WTC11 (cell line): ENCODE data around the gene ANKZF1.

ENCODE experiments used
- CTCF ChIP-seq: fragments of 200-600 bp; IDR thresholded peaks from 2 replicates; pipeline ENCODE4 v1.8.0; 2022; ENCODE audit warnings: antibody characterized with exemption
- E2F4 ChIP-seq: sonication (generic); formaldehyde crosslinking; IDR thresholded peaks from 2 replicates; pipeline ENCODE4 v1.8.1; 2022; ENCODE audit warnings: low read depth, mild to moderate bottlenecking, moderate library complexity, missing genetic modification reagents, borderline replicate concordance
- FOXK1 ChIP-seq: sonication (generic); formaldehyde crosslinking; IDR thresholded peaks from 2 replicates; pipeline ENCODE4 v1.8.0; 2022; ENCODE audit warnings: mild to moderate bottlenecking, moderate library complexity, missing genetic modification reagents
- FOXP1 ChIP-seq: sonication (generic); formaldehyde crosslinking; IDR thresholded peaks from 2 replicates; pipeline ENCODE4 v1.8.0; 2022; ENCODE audit warnings: missing genetic modification reagents, mild to moderate bottlenecking, moderate library complexity, borderline replicate concordance
- HMGA2 ChIP-seq: fragments of 250-450 bp; sonication (Bioruptor Pico); IDR thresholded peaks from 2 replicates; pipeline ENCODE4 v1.4.0; 2021; ENCODE audit warnings: mild to moderate bottlenecking, moderate library complexity
- USF1 ChIP-seq: sonication (generic); formaldehyde crosslinking; IDR thresholded peaks from 2 replicates; pipeline ENCODE4 v1.8.0; 2022; ENCODE audit warnings: mild to moderate bottlenecking, missing genetic modification reagents
- USF2 ChIP-seq: sonication (generic); formaldehyde crosslinking; IDR thresholded peaks from 2 replicates; pipeline ENCODE4 v1.8.1; 2023; ENCODE audit warnings: mild to moderate bottlenecking, missing genetic modification reagents, moderate library complexity
- ZBTB21 ChIP-seq: sonication (generic); formaldehyde crosslinking; IDR thresholded peaks from 2 replicates; pipeline ENCODE4 v1.8.1; 2023; ENCODE audit warnings: mild to moderate bottlenecking, missing genetic modification reagents, borderline replicate concordance
- ZNF121 ChIP-seq: sonication (generic); formaldehyde crosslinking; IDR thresholded peaks from 2 replicates; pipeline ENCODE4 v1.8.0; 2023; ENCODE audit warnings: missing genetic modification reagents
- ZNF423 ChIP-seq: fragments of 250-450 bp; sonication (Bioruptor Pico); IDR thresholded peaks from 2 replicates; pipeline ENCODE4 v2.1.2; 2022; ENCODE audit warnings: mild to moderate bottlenecking, moderate library complexity

- TF ChIP-seq CTCF (no peak), FOXP1 (no peak), ZNF121 (no peak), FOXK1 (CRISPR knock-in tag) (no peak), USF2 (CRISPR knock-in tag) (no peak), HMGA2 (CRISPR knock-in tag) (no peak), ZNF423 (no peak), ZBTB21 (CRISPR knock-in tag) (no peak), USF1 (CRISPR knock-in tag) (no peak), E2F4 (CRISPR knock-in tag) (no peak)
Observed at GRCh38 chr2:219252084-219252483, 22.5 kb downstream of the ANKZF1 start.
